HG03442 (cell line): ENCODE results near the gene THRAP3.
"Not testable (repeated sequence)": the region's sequence is repeated elsewhere in the genome, so short reads cannot be mapped to it uniquely, and the experiment has no call there.

ENCODE experiments used
- ATAC-seq: cut with Tn5 transposase; IDR thresholded peaks from one replicate; pipeline ENCODE4 v1.9.1; 2021; ENCODE audit warnings: mild to moderate bottlenecking, moderate library complexity; ENCODE audit not compliant: unreplicated experiment

Gene THRAP3

DNA sequence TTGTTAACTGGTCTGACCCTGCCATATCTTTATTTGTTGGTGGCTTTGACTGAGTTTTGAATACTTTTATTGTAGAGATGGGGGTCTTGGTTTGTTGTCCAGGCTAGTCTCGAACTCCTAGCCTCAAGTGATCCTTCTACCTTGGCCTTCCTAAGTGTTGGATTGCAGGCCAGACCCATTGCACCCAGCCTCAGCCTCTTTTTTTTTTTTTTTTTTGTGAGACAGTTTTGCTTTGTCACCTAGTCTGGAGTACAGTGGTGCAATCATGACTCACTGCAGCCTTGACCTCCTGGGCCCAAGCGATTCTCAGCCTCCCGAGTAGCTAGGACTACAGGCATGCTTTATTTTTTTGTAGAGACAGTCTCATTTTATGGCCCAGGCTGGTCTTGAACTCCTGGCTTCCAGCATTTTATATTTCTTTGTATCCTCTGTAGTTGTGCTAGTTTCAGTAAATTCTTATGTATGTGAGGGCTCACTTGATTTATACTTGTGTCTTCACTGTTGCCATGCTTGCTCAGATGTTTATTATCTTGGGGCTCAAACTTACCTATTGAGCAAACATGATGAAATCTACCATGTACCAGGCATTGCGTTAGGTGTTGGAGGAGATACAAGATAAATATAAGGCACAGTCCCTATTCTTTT lies 24.1 kb downstream of the THRAP3 start:
- ATAC-seq, result no peak

DNA sequence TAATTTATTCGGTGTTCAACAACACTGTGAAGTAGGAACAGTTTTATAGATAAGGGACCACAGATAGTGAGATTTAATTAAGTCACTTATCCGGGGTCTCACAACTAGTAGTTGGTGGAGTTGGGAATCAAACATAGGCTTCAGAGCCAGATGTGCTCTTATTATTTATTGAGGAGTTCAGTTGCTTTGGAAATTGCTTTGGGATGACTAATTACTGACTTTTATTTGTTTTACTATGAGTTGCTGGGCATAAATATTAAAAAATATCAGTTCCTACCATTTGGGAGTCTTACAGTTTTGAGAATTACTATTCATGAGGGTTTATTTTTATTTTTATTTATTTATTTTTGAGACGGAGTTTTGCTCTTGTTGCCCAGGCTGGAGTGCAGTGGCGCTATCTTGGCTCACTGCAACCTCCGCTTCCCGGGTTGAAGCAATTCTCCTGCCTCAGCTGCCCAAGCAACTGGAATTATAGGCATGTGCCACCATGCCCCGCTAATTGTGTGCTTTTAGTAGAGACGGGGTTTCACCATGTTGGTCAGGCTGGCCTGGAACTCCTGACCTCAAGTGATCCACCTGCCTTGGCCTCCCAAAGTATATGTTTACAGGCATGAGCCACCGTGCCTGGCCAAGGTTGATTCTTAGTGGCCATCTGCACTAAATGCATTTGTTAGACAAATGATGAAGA lies 27.7 kb downstream of the THRAP3 start:
- ATAC-seq, result no peak

DNA sequence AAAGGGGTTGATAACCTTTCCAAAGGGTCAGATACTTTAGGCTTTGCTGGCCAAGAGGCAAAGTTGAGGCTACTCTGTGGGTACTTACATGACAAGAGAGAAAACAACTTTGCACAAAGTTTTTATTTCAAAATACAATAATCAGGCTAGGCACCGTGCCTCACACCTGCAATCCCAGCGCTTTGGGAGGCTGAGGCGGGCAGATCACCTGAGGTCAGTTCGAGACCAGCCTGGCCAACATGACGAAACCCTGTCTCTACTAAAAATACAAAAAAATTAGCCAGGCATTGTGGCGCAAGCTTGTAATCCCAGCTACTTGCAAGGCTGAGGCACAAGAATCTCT lies 28.2 kb downstream of the THRAP3 start:
- ATAC-seq, result not testable (repeated sequence)

DNA sequence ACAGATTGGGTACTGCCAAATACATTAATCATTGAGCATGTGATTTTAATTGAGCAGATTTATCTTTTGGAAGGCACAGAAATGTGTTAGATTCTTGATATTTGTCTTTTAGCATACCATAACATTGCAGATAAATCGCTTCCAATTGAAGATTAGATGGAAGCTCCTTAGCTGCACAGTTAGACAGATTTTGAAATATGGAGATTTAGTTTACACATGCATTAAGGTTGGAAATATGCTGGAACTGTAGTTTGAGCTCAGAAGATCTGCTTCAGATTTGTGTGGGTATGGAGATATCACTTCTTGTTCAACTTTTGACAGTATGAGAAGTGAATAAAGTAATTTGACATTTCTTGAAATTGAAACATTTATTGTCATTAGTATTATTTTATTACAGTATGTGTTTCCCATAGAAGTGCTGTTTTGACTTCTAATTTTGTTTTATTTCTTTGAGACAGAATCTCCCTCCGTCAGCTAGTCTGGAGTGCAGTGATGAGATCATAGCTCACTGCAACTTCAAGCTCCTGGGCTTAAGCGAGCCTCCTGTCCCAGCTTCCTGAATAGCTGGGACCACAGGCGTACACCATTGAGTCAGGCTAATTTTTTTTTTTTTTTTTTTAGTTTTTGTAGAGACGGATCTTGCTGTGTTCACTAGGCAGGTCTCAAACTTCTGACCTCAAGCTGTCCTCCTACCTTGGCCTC lies 29.1 kb downstream of the THRAP3 start:
- ATAC-seq, result no peak

DNA sequence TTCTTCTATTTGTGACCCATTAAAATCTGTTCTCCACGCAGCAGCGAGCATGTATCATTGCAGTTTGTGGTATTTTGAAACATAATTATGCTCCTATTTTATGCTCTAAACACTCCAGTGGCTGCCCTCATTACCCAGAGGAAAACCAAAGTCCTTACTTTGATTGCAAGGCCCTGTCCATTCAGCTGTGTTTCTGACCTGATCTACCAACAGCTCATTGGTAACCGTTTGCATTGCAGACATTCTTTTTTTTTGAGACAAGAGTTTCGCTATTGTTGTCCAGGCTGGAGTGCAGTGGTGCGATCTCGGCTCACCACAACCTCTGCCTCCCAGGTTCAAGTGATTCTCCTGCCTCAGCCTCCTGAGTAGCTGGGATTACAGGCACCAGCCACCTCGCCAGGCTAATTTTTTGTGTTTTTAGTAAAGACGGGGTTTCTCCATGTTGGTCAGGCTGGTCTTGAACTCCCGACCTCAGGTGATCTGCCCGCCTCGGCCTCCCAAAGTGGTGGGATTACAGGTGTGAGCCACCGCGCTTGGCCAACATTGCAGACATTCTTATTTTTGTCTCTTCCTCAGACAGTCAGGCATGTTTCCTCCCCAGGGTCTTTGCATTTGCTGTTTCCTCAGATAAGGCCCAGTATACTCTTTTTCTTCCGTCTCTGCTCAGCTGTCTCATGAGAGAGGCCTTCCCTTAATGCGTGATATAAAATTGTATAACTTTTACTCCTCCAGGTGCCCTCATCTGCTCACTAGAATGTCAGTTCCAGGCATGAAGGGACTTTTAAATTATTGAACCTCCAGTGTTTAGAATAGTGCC lies 32.5 kb downstream of the THRAP3 start:
- no peak for ATAC-seq

DNA sequence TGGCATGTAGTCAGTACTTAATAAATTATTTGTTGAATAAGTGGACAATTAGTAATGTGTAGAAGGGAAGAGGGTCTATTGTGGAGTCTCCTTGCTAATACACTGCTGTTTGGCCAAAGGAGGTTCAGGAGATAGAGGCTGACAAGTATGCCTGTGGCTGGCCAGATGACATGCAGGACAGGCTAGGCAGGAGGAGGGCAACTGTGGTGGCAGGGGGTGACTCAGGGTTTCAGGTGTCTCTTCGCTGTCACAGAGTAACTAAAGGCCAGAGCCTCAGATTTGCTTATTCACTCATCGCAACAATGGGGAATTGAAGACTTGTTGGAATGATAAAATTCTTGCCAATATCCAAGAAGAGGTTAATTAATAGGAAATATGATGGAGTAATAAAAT lies 33.1 kb downstream of the THRAP3 start:
- no peak for ATAC-seq

DNA sequence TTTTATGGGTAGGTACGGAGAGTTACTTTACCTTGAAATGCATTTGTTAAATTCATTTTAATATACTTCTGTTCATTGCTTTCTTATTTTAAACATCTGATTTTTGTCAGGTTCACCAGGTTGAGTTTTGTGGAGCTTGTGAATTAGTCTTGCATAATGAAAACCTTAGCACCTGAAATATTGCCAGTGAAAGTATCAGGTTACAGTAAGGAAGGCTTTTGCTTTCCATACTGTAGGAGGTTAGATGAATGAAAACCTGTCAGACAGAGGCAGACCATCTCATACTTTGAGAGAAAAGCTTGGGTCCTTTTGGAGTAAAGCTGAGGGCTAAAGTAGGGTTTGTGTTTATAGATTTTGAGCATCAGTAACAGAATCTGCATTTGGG lies 34.7 kb downstream of the THRAP3 start:
- ATAC-seq, result no peak

DNA sequence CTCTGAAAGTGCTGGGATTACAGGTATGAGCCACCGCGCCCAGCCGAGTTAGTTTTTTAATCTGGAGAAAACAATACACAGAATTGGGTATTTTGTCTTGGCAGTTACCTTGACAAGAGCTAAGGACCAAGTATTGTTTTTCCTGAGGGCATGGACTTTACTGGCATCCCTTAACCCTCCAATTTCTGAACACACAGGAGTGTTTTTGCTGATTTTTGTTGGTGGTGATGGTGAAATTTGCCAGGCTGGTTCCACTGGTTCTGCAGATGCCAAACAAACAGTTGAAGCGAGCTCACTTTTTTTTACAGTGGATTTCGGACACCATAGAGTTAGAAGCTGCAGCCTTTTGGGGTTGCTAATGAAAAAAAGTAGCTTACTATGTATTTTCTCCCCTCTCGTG lies 44.7 kb downstream of the THRAP3 start:
- no peak for ATAC-seq

DNA sequence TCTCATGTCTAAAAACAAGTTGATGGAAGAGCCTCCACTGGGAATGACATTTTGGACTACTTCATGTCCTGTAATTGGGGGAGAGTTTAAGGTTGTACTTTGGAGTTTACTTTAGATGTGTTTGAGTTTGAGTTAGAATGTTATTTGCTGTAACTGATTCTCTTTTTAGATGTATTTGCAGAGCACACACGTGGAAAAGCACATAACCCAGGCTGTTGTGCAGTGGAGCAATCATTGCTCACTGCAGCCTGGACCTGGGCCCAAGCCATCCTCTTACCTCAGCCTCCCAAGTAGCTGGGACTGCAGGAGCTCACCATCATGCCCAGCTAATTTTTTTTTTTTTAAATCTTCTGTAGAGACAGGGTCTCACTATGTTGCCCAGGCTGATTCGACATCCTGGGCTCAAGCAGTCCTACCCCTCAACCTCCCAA lies 45.2 kb downstream of the THRAP3 start:
- no peak for ATAC-seq

DNA sequence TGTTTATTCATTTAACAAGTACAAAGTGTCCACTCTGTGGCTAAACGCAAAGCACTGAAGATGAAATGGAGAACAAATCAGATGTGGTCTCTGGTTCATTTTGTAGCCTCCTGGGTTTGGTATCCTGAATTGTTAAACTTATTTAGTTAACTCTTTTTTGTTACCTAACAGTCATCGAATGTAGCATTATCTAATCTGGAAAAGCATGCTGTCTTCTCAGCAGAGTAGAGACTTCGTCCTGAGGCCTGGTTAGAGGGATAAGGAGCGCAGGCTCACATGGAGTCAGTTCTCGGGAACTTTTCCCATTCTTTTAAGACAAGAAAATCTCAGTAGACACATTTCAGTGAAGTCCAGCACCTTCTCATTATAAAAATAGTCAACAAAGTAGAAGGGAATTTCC lies 48.8 kb downstream of the THRAP3 start:
- no peak for ATAC-seq

DNA sequence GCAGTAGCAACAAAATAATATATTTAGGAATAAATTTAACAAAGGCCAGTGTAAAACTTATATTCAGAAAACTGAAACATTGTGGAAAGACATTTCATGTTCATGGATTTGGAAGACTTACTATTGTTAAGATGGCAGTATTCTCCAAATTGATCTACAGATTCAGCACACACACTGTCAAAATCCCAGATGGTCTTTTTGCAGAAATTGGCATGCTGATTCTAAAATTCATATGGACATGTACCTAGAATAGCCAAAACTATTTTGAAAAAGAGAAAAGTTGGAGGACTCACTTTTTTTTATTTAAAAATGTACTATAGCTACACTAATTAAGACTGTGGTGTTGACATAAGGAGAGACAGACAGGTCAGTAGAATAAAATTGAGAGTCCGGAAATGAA lies 50.0 kb downstream of the THRAP3 start:
- no peak for ATAC-seq

DNA sequence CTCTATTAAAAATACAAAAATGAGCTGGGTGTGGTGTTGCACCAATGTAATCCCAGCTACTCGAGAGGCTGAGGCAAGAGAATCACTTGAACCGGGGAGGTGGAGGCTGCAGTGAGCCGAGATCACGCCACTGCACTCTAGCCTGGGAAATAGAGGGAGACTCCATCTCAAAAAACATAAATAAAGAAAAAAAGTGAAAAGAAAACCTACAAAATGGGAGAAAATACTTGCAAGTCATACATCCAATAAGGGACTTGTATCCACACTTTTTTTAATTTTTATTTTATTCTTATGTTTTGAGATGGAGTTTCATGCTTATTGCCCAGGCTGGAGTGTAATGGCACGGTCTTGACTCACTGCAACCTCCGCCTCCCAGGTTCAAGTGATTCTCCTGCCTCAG lies 52.4 kb downstream of the THRAP3 start:
- ATAC-seq, result no peak

DNA sequence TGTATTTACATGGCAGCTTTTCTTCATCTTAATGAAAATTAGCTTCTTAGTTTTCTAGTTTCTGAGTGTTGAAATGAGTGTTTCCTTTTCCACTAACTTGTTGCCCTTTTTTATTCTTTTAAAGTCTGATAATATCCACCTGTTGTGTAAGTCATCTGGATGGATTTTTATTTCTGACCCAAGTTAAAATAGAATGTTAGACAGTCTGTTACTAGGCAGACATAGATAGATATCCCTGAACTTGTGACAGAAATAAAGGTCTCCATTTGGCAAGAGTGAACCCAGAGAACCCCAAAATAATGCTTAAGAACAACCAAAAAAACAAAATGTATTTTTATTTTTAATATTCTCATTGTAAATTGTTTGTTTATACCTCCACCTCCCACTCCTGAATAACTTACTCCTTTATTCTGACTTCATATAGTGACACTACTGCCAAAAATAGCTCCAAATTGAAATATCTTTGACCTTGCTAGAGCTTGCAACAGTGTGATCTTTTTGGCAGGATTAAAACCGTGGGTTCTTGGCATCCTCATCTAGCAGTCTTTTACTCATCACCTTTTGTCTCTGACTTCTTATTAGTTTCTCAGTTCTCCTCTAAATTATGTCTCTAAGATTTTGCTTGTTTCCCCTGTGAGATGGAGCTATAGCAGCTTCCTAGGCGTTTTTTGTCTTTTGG lies 55.0 kb downstream of the THRAP3 start:
- ATAC-seq, result no peak

DNA sequence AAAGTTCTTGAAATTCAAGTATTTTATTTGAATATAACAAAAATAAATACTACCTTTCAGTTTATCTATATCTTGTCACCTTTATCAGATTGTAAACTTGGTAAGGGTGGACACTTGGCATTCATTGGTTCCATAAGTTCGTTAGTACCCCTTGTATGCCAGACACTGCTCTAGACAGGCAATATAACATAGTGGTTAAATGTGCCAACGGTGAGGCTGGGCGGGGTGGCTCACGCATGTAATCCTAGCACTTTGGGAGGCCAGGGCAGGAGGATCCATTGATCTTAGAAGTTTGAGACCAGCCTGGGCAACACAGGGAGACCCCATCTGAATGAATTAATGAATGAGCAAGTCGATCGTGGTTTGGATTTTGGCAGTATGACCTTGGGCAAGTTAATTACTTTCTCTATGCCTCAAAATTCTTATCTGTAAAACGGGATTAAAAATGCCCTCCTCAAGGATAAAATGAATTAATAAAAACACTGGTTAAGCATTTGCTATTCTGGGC lies 55.6 kb downstream of the THRAP3 start:
- no peak for ATAC-seq

DNA sequence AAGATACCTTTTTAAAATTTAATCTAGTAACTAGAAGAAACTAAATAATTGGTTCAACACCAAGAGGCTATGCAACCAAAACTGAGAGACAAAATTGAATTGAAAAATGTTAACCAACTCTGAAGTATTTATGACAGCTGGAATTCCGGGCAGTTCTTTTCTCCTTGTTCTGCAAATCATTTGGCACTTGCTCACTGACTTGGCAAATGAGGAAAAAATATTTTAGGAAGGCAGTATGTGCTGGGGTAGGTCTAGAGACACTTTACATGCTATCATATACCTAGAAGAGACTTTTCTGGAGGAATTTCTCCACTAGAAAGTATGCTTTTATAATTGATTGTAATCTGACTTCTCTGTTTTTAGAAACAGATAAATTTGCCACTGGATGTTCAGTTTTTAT lies 59.8 kb downstream of the THRAP3 start:
- no peak for ATAC-seq

DNA sequence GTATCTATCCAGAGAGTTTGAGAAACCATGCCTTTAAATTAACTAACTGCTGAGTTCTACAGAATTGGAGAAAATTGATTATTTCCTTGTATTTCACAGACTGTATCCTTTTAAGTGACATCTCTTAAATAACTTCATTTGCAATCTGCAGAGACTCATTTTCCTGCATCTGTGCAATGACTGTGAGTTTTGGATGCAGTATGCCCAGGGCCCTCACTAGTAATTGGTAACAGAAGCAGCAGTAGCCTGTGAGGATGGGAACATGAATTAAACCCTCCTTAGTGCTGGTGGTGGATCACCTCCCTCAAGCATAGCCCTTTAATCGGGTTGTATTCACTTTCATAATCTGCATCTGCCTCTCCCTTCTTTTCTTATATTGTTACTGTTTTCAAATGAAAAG lies 60.3 kb downstream of the THRAP3 start:
- ATAC-seq, result no peak

DNA sequence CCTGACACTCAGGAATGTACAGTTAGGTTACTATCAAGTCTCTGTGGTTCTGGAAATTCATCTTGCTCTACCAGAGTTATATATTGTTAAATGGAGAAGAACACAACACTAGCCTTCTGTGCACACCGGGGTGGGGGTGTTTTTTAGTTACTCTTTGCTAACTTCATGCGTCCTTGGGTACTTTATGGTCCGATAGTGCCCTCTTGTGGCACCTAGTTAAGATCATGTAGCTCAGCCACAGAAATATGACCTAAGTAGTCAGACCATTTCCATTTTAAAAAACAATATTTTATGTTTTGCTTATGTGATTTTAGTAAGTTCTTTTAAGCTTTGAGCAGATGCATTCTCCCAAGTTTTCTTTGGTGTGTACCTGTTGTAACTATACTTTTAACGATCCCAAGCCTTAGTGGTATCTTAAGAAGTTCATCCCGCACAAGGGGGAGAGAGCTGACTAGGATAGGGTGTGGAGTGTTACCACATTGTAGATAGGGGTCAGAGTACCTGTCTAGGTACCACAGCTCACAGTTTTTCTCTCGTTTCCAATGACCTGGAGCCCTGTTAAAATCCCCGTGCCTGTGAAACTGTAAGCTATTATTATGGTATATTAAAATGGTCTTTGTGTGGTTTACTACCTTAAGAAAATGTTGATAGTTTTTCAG lies 61.3 kb downstream of the THRAP3 start:
- no peak for ATAC-seq

DNA sequence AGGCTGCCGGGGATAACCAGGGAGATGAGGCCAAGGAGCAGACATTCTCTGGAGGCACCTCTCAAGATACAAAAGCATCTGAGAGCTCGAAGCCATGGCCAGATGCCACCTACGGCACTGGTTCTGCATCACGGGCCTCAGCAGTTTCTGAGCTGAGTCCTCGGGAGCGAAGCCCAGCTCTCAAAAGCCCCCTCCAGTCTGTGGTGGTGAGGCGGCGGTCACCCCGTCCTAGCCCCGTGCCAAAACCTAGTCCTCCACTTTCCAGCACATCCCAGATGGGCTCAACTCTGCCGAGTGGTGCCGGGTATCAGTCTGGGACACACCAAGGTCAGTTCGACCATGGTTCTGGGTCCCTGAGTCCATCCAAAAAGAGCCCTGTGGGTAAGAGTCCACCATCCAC lies 62.6 kb downstream of the THRAP3 start:
- no peak for ATAC-seq

DNA sequence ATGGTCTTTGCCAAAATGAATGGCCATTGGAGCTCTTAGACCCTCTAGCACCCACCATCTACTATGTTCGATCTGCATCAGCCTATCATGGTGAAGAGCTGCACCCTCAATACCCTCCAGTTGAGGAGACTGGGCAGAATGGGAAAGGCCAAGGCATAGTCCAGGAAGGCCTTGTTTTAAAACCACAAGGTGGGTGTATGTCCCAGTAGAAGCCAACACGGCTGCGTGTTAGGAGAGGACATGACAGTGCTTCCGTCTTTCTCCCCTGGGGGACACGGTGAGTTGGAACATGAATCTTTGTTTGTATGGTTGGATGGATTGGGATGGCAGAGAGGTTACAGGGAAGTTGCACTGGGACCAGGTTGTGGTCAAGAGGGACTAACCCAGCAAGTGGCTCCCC lies 63.4 kb downstream of the THRAP3 start:
- ATAC-seq, result no peak

DNA sequence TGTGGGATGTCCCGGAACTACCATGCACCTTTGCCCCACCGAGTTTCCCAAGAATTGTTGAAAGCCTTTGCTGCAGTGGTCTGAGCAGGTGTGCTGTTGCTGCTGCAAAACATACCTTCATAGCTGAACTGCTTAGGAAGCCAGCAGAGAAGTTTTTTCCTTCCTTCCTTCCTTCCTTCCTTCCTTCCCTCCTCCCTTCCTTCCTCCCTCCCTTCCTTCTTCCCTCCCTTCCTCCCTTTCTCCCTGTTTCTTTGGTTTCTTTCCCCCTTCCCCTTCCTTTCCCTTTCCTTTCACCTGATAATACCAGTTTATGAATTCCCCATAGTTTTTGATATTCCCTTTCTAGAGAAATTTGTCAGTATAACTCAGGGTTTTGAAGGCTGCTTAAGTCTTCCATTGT lies 71.1 kb downstream of the THRAP3 start:
- no peak for ATAC-seq
